HG03558 (cell line): ENCODE data around the gene MYO1F.
"Not testable (repeated sequence)": the region's sequence is repeated elsewhere in the genome, so short reads cannot be mapped to it uniquely, and the experiment has no call there.

ENCODE experiments used
- ATAC-seq: cut with Tn5 transposase; IDR thresholded peaks from one replicate; pipeline ENCODE4 v1.9.1; 2021; ENCODE audit warnings: moderate number of reproducible peaks; ENCODE audit not compliant: unreplicated experiment; ENCODE audit errors: extremely low read depth

The MYO1F gene

DNA sequence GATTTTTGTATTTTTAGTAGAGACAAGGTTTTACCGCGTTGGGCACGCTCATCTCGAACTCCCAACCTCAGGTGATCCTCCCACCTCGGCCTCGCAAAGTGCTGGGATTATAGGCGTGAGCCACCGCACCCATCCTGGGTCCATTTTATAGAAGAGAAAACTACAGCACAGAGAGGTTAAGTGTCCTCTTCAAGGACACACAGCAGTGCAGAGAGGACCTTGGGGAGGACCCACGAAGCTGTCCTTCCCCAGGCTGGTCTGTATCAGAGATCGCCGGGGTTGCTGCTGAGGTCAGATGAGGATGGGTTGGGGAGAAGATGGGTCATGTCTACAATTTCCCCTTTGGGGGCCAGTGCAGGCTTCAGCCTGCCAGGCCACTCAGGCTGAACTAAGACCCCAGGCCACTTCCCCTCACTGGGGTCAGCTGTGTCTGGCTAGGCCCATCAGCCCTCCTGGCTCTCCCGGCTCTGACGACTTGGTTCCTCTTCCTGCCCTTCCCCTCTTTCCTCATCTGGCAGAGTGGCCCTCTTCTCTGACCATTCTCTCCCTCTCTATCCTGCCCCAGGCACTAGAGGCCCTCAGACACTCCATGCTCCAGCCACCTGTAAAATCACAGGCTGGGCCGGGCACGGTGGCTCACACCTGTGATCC, 9.6 kb downstream of the MYO1F start:
- no peak for ATAC-seq

DNA sequence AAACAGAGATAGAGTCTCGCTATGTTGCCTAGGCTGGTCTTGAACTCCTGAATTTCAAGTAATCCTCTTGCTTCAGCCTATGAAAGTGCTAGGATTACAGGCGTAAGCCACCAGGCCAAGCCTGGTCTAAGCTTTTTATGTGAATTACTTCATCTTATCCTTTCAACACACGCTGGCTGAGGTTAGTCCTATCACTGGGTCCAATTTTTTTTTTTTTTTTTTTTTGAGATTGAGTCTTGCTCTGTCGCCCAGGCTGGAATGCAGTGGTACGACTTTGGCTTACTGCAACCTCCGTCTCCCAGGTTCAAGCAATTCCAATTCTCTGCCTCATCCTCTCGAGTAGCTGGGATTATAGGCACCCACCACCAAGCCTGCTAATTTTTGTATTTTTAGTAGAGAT, 10.4 kb downstream of the MYO1F start:
- ATAC-seq: no peak

DNA sequence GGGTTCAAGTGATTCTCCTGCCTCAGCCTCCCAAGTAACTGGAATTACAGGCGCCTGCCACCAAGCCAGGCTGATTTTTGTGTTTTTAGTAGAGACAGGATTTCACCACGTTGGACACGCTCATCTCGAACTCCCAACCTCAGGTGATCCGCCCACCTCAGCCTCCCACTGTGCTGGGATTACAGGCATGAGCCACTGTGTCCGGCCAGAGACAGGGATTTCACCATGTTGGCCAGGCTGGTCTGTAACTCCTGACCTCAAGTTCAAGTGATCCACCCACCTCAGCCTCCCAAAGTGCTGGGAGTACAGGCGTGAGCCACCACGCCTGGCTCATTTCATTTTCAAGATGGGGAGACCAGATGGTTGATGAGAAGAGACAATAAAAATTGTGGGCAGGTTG, 12.4 kb downstream of the MYO1F start:
- not testable (repeated sequence) for ATAC-seq

DNA sequence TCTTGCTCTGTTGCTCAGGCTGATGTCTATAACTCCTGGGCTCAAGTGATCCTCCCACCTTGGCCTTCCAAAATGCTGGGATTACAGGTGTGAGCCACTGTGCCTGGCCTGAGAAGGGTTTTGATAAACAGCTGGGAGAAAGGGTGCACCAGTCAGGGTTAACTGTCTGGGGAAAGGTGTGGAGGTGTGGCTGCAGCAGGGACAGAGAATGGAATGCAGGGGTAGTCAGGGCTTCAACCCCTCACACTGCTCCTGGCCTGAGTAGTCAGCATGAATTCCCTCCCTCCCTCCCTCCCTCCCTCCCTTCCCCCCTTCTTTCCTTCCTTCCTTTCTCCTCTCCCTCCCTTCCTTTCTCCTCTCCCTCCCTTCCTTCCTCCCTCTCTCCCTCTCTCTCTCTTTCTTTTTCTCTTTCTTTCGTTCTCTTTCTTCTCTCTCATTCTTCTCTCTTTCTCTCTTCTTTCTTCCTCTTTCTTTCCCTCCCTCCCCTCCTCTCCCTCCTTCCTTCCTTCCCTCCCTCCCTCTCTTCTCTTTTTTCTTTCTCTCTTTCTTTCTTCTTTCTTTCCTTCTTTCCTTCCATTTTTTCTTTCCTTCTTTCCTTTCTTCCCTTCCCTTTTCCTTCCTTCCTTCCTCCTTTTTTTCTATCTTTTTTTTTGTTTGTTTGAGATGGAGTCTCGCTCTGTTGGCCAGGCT, 16.0 kb downstream of the MYO1F start:
- no peak for ATAC-seq

DNA sequence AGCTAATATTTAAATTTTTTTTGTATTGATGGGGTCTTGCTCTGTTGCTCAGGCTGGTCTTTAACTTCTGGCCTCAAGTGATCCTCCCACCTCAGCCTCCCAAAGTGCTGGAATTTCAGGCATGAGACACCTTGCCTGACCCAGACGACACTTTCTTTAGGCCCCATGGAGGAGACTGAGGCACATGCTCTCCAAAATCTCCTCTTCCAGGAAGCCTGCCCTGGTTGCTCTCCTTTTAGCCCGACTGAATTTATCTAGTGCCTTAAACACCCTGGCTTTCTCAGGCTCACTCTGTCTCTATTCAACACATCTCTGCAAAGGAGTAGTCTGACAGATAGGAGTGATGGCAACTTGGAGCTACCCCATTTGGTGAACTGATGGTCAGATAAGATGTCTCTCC, 18.9 kb downstream of the MYO1F start:
- no peak for ATAC-seq

DNA sequence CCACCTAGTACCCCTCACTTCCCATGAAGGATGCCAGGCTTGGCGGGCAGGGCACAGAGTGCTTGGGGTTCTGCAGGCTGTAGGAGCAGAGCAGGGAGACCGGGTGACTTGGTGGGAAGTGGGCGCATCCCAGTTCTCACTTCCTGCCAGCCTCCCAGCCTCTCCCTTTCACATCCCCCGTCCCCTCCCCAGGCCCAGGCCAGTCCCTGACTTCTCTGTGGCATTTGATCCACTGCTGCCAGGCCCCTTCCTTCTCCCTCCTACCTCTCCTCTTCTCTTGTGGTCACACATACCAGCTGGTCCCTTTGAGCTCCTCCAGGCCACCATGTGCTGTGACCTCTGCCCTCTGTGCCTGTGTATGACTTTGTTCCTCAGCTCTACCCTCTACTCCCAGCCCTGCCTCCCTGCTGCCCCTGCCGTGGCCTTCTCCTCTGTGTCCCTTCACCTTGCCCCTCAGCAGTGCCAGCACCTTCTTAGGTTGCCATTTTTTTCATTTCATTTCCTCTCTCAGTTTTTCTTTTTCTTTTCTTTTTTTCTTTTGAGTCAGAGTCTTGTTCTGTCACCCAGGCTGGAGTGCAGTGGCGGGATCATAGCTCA, 19.5 kb downstream of the MYO1F start:
- ATAC-seq: no peak

DNA sequence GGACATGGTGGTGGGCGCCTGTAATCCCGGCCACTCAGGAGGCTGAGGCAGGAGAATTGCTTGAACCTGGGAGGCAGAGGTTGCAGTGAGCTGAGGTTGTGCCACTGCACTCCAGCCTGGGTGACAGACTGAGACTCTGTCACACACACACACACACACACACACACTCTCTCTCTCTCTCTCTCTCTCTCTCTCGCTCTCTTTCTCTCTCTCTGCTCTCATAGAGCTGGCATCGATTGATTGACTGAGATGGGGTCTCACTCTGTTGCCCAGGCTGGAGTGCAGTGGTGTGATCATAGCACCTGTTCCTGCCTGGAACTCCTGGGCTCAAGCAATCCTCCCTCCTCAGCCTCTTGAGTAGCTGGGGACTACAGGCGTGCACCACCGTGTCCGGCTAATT, 23.5 kb downstream of the MYO1F start:
- ATAC-seq: not testable (repeated sequence)

DNA sequence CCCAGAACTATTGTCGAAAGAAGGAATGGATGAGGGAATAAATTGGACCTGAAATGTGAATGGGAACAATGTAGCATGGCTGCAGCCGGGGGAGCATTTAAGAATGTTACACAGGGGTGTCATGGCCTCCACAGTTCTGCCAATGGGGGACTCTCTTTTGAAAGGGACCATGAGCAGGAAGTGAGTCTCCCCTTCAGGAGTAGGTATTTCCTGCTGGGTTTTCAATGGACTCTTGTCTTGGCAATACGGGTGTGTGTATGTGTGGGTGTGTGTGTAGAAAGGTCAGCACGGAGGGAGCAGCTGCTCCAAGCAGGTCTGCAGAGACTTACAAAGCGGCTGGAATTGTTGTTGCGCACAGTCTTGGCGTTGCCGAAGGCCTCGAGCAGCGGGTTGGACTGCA, 24.4 kb downstream of the MYO1F start:
- no peak for ATAC-seq

DNA sequence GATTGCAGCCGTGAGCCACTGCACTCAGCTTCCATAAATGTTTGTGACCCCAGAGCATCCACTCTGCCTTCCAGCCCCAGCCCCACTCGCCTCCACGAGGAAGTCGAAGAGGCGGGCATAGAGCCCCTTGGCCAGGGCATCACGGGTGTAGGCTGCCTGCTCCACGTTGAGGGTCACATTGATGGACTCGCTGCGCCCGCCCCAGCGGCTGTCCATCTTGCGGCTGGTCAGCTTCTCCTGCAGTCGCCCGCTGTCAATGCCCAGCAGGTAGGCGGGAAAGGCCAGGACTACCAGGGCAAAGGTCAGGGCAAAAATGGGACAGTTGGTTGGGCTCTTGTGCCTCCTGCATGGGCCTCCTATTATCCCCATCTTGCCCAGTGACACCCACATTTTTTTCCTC, 27.2 kb downstream of the MYO1F start:
- no peak for ATAC-seq

DNA sequence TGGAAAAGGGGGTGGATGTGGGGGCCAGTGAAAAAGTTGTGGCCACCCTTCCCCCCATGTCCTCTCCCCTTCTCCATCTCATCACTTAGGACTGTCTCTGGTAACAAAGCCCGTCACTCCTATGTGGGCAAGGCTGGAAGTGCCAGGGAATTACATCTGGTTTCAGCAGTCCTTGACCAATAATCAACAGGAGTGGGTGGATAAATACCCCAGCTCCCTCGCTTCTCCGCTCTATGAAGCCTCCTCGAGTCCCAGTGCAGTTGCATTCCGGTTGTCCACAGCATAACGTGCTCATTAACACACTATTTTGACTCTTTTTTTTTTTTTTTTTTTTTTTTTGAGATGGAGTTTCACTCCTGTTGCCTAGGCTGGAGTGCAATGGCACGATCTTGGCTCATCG, 31.5 kb downstream of the MYO1F start:
- no peak for ATAC-seq

DNA sequence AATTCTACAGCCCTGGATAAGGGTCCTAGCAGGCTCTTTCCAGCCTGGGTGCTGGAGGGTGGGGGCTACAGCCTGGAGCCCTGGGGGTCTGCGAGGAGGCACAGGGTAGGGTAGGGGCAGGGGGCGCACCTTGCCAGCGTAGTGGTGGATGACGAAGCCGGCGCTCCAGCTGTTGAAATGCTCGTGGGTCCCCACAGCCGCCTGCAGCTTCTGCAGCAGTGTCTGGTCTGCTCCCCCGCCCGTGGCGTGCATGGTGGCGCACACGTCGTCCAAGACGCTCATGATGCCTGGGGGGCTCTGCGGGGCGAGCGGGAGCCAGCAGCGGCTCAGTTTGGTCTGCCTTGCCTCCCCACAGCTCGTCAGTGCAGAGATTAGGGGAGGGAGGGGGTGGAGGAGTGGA, 33.1 kb downstream of the MYO1F start:
- no peak for ATAC-seq

DNA sequence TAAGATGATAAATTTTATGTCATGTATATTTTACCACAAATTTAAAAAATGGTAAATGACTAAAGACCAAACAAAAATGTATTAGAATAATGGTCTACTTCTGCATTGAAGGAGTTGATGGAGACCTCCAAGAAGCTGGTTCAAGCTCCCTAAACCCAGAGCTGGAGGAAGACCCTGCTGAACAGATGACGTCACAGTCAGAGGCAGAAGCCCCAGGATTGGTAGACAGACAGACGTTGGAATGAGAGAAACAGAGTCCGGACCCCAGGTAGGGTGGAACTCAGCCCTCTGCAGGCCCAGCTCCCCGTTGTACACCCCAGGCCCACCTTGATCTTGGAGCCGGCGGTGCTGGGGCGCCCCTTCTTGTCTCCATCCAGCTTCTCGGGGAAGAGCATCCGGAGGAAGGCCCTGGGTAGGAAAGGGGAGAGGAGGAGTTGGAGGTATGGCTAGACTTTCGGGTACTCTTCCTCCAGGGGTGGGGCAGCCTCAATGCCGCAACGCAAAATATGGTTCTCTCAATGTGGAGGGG, 37.6 kb downstream of the MYO1F start:
- no peak for ATAC-seq

DNA sequence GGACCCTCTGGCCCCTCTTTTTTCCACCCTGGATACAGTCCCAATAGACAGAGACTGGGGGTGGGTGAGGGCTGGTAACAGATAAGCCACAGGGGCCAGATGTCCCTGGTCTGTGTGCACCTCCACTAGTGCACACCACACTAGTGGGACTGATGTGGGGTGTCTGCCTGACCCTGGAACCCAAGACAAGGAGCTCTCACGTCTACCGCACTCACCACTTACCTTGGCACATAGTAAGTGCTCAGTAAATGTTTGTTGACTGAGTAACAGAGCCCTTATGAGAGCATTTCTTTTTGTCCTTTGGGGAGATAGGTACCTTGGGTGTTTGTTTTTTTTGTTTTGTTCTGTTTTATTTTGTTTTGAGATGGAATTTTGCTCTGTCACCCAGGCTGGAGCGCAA, 40.1 kb downstream of the MYO1F start:
- ATAC-seq: no peak

DNA sequence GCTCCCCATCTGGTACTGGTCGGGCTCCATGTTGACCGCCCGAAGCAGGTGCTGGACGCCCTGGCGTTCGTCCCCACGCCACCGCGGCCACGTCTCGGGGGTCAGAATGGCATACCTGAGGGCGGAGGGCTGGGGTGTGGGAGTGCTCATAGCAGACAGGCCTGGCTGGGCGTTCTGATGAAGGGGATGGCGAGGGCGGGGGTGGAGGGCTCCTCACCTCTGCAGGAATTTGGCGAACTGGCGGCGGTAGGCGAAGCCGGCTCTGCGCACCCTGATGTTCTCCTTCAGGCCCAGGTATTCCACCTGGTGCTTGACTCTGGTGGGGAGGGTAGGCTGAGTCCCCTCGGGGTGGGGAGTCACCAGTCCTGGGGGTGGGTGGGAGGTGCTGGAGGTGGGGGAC, 41.0 kb downstream of the MYO1F start:
- no peak for ATAC-seq

DNA sequence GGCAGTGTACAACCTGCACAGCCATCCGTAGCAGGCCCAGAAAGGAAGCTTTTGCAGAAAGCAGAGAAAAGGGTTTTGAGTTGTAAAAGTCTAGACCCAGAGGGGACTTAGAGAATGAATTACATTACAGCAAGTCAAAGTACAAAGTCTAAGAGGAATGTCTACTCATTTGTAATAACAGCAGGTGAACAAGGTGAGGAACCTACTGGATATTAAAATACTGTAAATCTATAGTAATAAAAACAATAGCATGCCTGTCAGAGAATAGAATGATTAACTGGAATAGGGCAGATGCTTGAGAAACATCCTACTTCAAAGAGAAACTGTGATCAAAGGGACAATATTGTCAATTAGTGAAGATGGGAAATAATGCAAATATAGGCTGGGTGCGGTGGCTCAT, 45.0 kb downstream of the MYO1F start:
- no peak for ATAC-seq

DNA sequence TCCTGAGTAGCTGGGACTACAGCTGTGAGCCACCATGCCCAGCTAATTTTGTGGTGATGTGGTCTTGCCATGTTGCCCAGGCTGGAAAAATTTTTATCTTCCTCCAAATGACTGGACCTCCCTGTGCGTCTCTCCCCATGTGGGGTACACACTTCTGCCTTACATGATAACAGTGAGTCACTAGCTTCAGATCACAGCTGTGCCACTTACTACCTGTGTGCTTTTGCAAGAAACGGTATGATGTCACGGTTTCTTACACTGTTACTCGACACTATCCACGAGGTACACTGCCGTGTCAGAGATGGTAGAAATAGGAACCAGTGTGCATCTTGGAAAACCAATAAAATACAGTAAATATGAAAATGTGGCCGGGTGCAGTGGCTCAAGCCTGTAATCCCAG, 45.8 kb downstream of the MYO1F start:
- no peak for ATAC-seq

DNA sequence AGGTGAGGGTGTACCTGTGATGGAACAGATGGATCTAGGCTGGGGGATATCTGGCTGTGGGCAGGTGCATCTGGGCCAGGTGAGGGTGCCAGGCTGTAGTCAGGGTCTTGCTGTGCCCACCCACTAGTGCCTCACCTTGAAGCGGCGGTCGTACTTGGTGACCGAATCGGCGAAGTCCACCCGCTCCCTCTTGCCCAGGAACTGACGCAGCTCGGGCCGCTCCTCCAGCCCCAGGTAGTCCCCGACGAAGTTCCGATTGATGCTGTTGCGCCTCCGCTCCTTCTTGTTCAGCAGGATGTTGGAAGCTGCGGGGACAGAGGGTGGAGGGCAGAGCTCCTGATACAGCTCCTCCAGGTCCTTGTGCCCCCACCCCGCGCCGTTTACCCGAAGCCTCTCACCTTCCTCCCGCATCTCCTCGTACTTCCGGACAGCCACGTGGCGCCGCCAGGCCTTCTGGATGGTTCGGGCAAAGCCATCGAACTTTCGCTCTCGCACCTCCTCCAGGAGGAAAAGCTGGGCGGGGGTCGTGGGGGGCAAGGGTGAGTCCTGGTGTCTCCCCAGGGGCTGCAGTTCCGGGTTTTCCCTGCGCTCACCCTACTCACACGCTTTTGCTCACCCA, 47.1 kb downstream of the MYO1F start:
- ATAC-seq: no peak

DNA sequence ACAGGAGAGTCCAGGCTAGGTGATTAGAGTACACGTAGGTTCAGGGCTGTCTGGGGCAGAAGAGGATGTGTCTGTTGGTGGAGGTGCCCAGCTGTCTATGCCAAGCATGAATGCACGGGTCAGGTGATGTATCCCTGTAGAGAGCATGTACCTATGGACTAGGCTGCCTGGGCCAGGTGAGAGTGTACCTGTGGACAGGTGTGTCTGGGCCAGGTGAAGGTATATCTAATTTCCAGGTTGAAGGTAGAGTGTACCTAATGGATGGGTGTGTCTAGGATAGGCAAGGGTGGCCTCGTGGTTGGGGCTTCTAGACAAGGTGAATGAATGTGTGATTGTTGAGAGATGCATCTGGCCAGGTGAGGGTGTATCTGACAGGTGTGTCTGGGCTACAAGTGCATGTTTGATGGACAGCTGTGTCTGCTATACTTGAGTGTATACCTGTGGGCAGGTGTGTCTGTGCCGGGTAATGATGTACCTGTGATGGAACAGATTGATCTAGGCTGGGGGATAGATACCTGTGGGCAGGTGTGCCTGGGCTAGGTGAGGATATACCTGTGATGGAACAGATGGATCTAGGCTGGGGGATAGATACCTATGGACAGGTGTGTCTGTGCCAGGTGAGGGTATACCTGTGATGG, 47.8 kb downstream of the MYO1F start:
- ATAC-seq: no peak

DNA sequence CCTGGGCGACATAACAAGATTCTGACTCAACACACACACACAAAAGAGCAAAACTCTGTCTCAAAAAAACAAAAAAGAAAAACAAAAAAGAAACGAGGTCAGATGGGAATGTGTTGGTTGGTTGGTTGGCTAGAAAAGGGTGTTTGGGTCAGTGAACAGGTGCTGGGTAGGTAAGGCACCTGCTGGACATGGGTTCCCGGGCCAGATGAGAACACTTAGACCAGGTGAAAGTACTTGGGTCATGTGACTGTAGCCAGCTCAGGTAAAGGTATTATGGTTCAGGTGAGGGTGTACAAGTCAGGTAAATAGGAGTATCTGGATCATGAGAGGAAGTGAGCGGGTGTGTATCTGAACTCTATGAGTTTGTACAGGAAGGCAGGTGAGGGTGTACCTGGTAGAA, 48.7 kb downstream of the MYO1F start:
- ATAC-seq: no peak

DNA sequence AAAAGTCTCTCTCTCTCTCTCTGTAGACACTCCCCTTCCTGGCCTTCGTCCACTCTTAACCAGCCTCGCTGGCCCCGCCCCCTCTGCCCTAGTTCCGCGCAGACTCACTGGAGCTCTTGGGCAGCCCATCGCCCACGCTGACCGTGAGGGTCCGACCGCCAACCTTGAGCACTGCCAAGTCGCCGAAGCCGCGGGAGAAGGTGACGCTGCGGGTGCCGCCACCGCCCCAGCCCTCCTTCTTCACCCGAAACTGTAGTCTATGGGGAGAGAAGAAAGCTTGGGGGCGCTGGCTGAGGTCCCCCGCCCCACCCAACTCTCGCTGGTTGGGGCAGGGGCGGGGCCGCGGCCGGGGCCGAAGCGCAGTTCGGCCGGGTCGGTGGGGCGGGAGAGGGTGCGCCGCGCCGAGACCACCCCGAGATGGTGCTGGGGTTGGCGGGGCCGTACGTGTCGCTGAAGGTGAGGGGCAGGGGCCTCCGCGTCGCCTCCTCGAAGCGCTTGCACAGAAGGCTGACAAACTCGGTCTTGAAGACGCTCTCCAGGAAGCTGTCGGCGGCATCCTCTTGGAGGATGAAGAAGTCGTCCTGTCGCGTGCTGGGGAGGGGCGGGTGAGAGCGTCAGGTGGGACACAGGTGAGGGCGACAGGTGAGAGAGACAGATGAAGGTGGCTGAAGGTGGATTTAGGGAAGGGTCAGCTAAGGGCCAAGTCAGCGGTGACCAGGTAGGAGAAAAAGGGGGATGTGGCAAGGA, 50.7 kb downstream of the MYO1F start:
- no peak for ATAC-seq
